Activated effector memory CD4-positive, alpha-beta T cell treated with Interleukin-2 at 50 U/mL for 16 hours (primary cell): ENCODE measurements around the gene SLC16A14.
A peak's percentile ranks its signal among the peaks of the same experiment; 100 is the strongest.

ENCODE experiments used
- DNase-seq: peaks from one replicate; pipeline ENCODE4 v3.0.0-alpha.2; 2020

SLC16A14 gene

GRCh38 chr2:230023313-230023712 lies 45.4 kb downstream of the SLC16A14 start:
- DNase-seq: no peak

GRCh38 chr2:230019742-230020141 lies 49.0 kb downstream of the SLC16A14 start:
- no peak for DNase-seq

- no peak for DNase-seq
Measured at GRCh38 chr2:230018153-230018552, 50.6 kb downstream of the SLC16A14 start.

GRCh38 chr2:230016844-230017243 lies 51.9 kb downstream of the SLC16A14 start:
- DNase-seq: no peak

- no peak for DNase-seq
Measured at GRCh38 chr2:230012267-230012884, 56.3 kb downstream of the SLC16A14 start.

GRCh38 chr2:230011617-230012016 lies 57.1 kb downstream of the SLC16A14 start:
- DNase-seq: no peak

GRCh38 chr2:230010501-230010900 lies 58.2 kb downstream of the SLC16A14 start:
- DNase-seq: no peak

GRCh38 chr2:230008708-230009066 lies 60.0 kb downstream of the SLC16A14 start:
- no peak for DNase-seq

GRCh38 chr2:230007931-230008707 lies 60.6 kb downstream of the SLC16A14 start:
- peak; percentile 60 for DNase-seq

GRCh38 chr2:230000118-230000841 lies 68.4 kb downstream of the SLC16A14 start:
- no peak for DNase-seq

GRCh38 chr2:229997565-229997964 lies 71.2 kb downstream of the SLC16A14 start:
- no peak for DNase-seq

- DNase-seq: no peak
Measured at GRCh38 chr2:229996320-229996719, 72.4 kb downstream of the SLC16A14 start.

- DNase-seq: no peak
Measured at GRCh38 chr2:229993236-229993635, 75.5 kb downstream of the SLC16A14 start.
